Prostate gland (tissue), 2 donors: ENCODE results near the gene FARS2.

Experiments
- CTCF ChIP-seq, 4 experiments: fragments of 200-600 bp in 2 of 4; fragments of 450-650 bp in 2 of 4; sonication (generic) in 2 of 4; IDR thresholded peaks; 1 replicate in 3 of 4; 2 replicates in 1 of 4; pipeline ENCODE4 v1.5.1; 2016 to 2019; ENCODE audit warnings: antibody characterized with exemption in 4 of 4, mild to moderate bottlenecking in 2 of 4, moderate library complexity in 2 of 4
- POLR2A ChIP-seq: fragments of 450-650 bp; IDR thresholded peaks from one replicate; pipeline ENCODE4 v1.6.1; 2016; ENCODE audit warnings: antibody characterized with exemption, mild to moderate bottlenecking
- POLR2AphosphoS5 ChIP-seq: sonication (generic); formaldehyde crosslinking; IDR thresholded peaks from one replicate; pipeline ENCODE4 v1.6.1; 2017; ENCODE audit warnings: antibody characterized with exemption

- no peak for TF ChIP-seq CTCF (IDR thresholded peaks at IDR 0.05)
- no peak for TF ChIP-seq POLR2AphosphoS5
- TF ChIP-seq POLR2A, result no peak
These were observed 211.3 kb downstream of the FARS2 start for GRCh38 chr6:5472571-5472970.
